H1 (cell line): ENCODE data around the gene DLGAP3. TPM values are rescaled to one million over a fixed set of nuclear protein-coding genes. Genes with fewer than 3 reads are reported as not detected.

ENCODE experiments used
- CTCF ChIA-PET: fragments of 300-600 bp; sonication (Branson Sonifier 250); formaldehyde crosslinking; loops from one replicate; lab custom pipeline; 2021; ENCODE audit not compliant: partially characterized antibody; lab: Charles Lee
- POLR2A ChIA-PET: fragments of 300-600 bp; sonication (Branson Sonifier 250); formaldehyde crosslinking; loops from one replicate; lab custom pipeline; 2021; ENCODE audit warnings: inconsistent platforms; ENCODE audit not compliant: partially characterized antibody; lab: Charles Lee
- DNase-seq, 2 experiments: peaks; one replicate each; pipeline versions ENCODE4 v3.0.0 to v3.0.0-alpha.2; 2010 to 2022; ENCODE audit warnings: low spot score in 2 of 2, low read depth in 1 of 2, mixed read lengths in 1 of 2
- FAIRE-seq: peaks from 2 replicates; lab custom pipeline; 2011; peaks lifted over from hg19 to GRCh38; lab: Jason Lieb, UNC
- H2AFZ ChIP-seq: 2 replicates; pipeline ENCODE4 v1.8.1; 2012; ENCODE audit warnings: low read length, inconsistent platforms
- H2AK5ac ChIP-seq: 2 replicates; pipeline ENCODE4 v1.6.1; 2013; ENCODE audit warnings: low read depth, low read length
- H2BK120ac ChIP-seq: replicated peaks from 2 replicates; pipeline ENCODE3; 2013; ENCODE audit warnings: low read depth, low read length, inconsistent platforms
- H2BK12ac ChIP-seq: 2 replicates; pipeline ENCODE4 v1.6.1; 2013; ENCODE audit warnings: low read depth, low read length
- H2BK15ac ChIP-seq: 2 replicates; pipeline ENCODE4 v1.6.1; 2013; ENCODE audit warnings: low read length
- H2BK20ac ChIP-seq: 2 replicates; pipeline ENCODE4 v1.6.1; 2013; ENCODE audit warnings: low read length
- H2BK5ac ChIP-seq: 2 replicates; pipeline ENCODE4 v1.6.1; 2013; ENCODE audit warnings: low read depth, low read length
- H3K14ac ChIP-seq: 2 replicates; pipeline ENCODE4 v1.6.1; 2013; ENCODE audit warnings: inconsistent platforms; ENCODE audit not compliant: insufficient read length
- H3K18ac ChIP-seq: 2 replicates; pipeline ENCODE4 v1.6.1; 2013; ENCODE audit warnings: low read length; ENCODE audit errors: extremely low read depth
- H3K23ac ChIP-seq: 2 replicates; pipeline ENCODE4 v1.6.1; 2013; ENCODE audit warnings: inconsistent platforms; ENCODE audit not compliant: insufficient read length
- H3K23me2 ChIP-seq: 2 replicates; pipeline ENCODE4 v1.6.1; 2013; ENCODE audit warnings: low read depth, low read length
- H3K27ac ChIP-seq: 2 replicates; pipeline ENCODE4 v1.6.1; 2011; ENCODE audit warnings: low read depth, low read length, inconsistent platforms
- H3K27me3 ChIP-seq, 4 experiments: replicated peaks in 1 of 4; 1 replicate in 1 of 4; 2 replicates in 3 of 4; pipeline versions ENCODE4 v1.6.1 to v1.8.1; 2011 to 2013; ENCODE audit warnings: low read length in 3 of 4, mild to moderate bottlenecking in 3 of 4, inconsistent platforms in 2 of 4, mixed read lengths in 2 of 4, moderate library complexity in 1 of 4; ENCODE audit not compliant: control insufficient read depth in 3 of 4, insufficient read depth in 3 of 4; ENCODE audit errors: extremely low read depth in 1 of 4
- H3K36me3 ChIP-seq, 4 experiments: 2 replicates each; pipeline versions ENCODE4 v1.6.1 to v1.8.1; 2011 to 2013; ENCODE audit warnings: mild to moderate bottlenecking in 4 of 4, low read length in 3 of 4, moderate library complexity in 2 of 4, control low read depth in 1 of 4, inconsistent platforms in 1 of 4; ENCODE audit not compliant: insufficient read depth in 4 of 4, control insufficient read depth in 2 of 4
- H3K4ac ChIP-seq: replicated peaks from 2 replicates; pipeline ENCODE3; 2013; ENCODE audit warnings: low read length, low read depth, mixed read lengths, inconsistent platforms; ENCODE audit not compliant: insufficient read length
- H3K4me1 ChIP-seq, 4 experiments: replicated peaks in 1 of 4; 1 replicate in 1 of 4; 2 replicates in 3 of 4; pipeline versions ENCODE4 v1.6.1 to v1.8.1; 2011 to 2013; ENCODE audit warnings: low read length in 3 of 4, inconsistent platforms in 2 of 4, mixed read lengths in 1 of 4; ENCODE audit not compliant: insufficient read depth in 4 of 4, control insufficient read depth in 3 of 4
- H3K4me2 ChIP-seq, 2 experiments: 2 replicates each; pipeline versions ENCODE4 v1.6.1 to v1.8.1; 2011 to 2013; ENCODE audit warnings: low read depth in 2 of 2, low read length in 2 of 2, control low read depth in 1 of 2, inconsistent platforms in 1 of 2, mild to moderate bottlenecking in 1 of 2; ENCODE audit not compliant: insufficient read depth in 1 of 2
- H3K4me3 ChIP-seq, 4 experiments: fragments of 200-600, 300-600 bp in 1 of 4; sonication (generic), shearing (Covaris generic), sonication (Bioruptor Twin) in 1 of 4; 2 replicates each; pipeline versions ENCODE4 v1.5.1 to v1.8.1; 2011 to 2016; ENCODE audit warnings: low read length in 4 of 4, low read depth in 3 of 4, control low read depth in 2 of 4, inconsistent platforms in 2 of 4, mild to moderate bottlenecking in 2 of 4, mixed read lengths in 1 of 4, moderate library complexity in 1 of 4; ENCODE audit not compliant: insufficient read depth in 2 of 4; ENCODE audit errors: extremely low read depth in 1 of 4
- H3K56ac ChIP-seq: replicated peaks from 2 replicates; pipeline ENCODE3; 2013; ENCODE audit warnings: low read depth, mild to moderate bottlenecking, mixed read lengths, low read length, inconsistent platforms; ENCODE audit not compliant: insufficient read length
- H3K79me1 ChIP-seq: 2 replicates; pipeline ENCODE4 v1.6.1; 2013; ENCODE audit warnings: low read depth, low read length, control low read depth
- H3K79me2 ChIP-seq, 2 experiments: 2 replicates each; pipeline versions ENCODE4 v1.6.1 to v1.8.1; 2012 to 2013; ENCODE audit warnings: low read length in 2 of 2, mild to moderate bottlenecking in 2 of 2, inconsistent platforms in 1 of 2; ENCODE audit not compliant: insufficient read depth in 2 of 2, control insufficient read depth in 1 of 2
- H3K9ac ChIP-seq, 4 experiments: replicated peaks in 1 of 4; 1 replicate in 1 of 4; 2 replicates in 3 of 4; pipeline versions ENCODE4 v1.6.1 to v1.8.1; 2011 to 2013; ENCODE audit warnings: low read depth in 3 of 4, low read length in 3 of 4, control low read depth in 2 of 4, mild to moderate bottlenecking in 2 of 4, moderate library complexity in 2 of 4, inconsistent platforms in 1 of 4; ENCODE audit errors: extremely low read depth in 1 of 4
- H3K9me3 ChIP-seq, 2 experiments: 2 replicates each; pipeline versions ENCODE4 v1.6.1 to v1.8.1; 2012 to 2013; ENCODE audit warnings: mild to moderate bottlenecking in 2 of 2, moderate library complexity in 2 of 2, control low read depth in 1 of 2, inconsistent platforms in 1 of 2, low read depth in 1 of 2, low read length in 1 of 2, mixed read lengths in 1 of 2; ENCODE audit not compliant: insufficient read depth in 2 of 2
- H4K20me1 ChIP-seq, 2 experiments: replicated peaks in 1 of 2; 2 replicates each; pipeline versions ENCODE3 to v1.8.1; 2011 to 2013; ENCODE audit warnings: inconsistent platforms in 2 of 2, low read length in 2 of 2, mild to moderate bottlenecking in 1 of 2; ENCODE audit not compliant: insufficient read depth in 2 of 2, control insufficient read depth in 1 of 2
- H4K5ac ChIP-seq: 2 replicates; pipeline ENCODE4 v1.6.1; 2013; ENCODE audit warnings: low read length, low read depth, mixed read lengths, inconsistent platforms; ENCODE audit not compliant: insufficient read length
- H4K8ac ChIP-seq: 2 replicates; pipeline ENCODE4 v1.8.0; 2013; ENCODE audit warnings: mild to moderate bottlenecking, moderate library complexity, low read length, inconsistent platforms; ENCODE audit not compliant: insufficient read depth; ENCODE audit errors: extremely low read depth
- H4K91ac ChIP-seq: replicated peaks from 2 replicates; pipeline ENCODE3; 2013; ENCODE audit warnings: low read length, mixed read lengths, inconsistent platforms; ENCODE audit not compliant: insufficient read length
- GTF2F1 ChIP-seq: IDR thresholded peaks from 2 replicates; pipeline ENCODE4 v1.6.1; 2012; ENCODE audit warnings: low read depth, low read length, improper control_type of control experiment, borderline replicate concordance
- POLR2A ChIP-seq, 2 experiments: IDR thresholded peaks; 1 replicate in 1 of 2; 2 replicates in 1 of 2; pipeline ENCODE4 v1.6.1; 2011; ENCODE audit warnings: low read depth in 2 of 2, low read length in 2 of 2, mild to moderate bottlenecking in 2 of 2; ENCODE audit errors: control extremely low read depth in 1 of 2
- POU5F1 ChIP-seq: IDR thresholded peaks from 2 replicates; pipeline ENCODE4 v1.6.1; 2011; ENCODE audit warnings: low read depth, mild to moderate bottlenecking, low read length, moderate library complexity
- SAP30 ChIP-seq: fragments of 300-600 bp; sonication (generic); IDR thresholded peaks from 2 replicates; pipeline ENCODE4 v1.7.1; 2012; ENCODE audit warnings: low read length, moderate library complexity, mild to moderate bottlenecking, inconsistent platforms; ENCODE audit not compliant: insufficient read depth, insufficient replicate concordance
- SIN3A ChIP-seq, 2 experiments: IDR thresholded peaks in 1 of 2; conservative IDR thresholded peaks in 1 of 2; 2 replicates each; pipeline ENCODE4 v1.6.1; 2011 to 2012; ENCODE audit warnings: low read length in 2 of 2, improper control_type of control experiment in 1 of 2, low read depth in 1 of 2, mild to moderate bottlenecking in 1 of 2
- TAF1 ChIP-seq: IDR thresholded peaks from 2 replicates; pipeline ENCODE4 v1.6.1; 2011; ENCODE audit warnings: mild to moderate bottlenecking, low read depth, low read length
- TEAD4 ChIP-seq: IDR thresholded peaks from 2 replicates; pipeline ENCODE4 v1.6.1; 2012; ENCODE audit warnings: low read depth, low read length, inconsistent platforms, mixed read lengths
- YY1 ChIP-seq: IDR thresholded peaks from 2 replicates; pipeline ENCODE4 v1.6.1; 2011; ENCODE audit warnings: low read depth, mild to moderate bottlenecking, low read length
- WGBS, 2 experiments: shearing (Covaris generic) in 1 of 2; methylation state at CpG; one replicate each; pipeline versions ENCODE4 v1.1.6 to v1.1.7; 2013 to 2015; ENCODE audit warnings: low lambda C conversion rate in 2 of 2, mixed read lengths in 2 of 2, inconsistent platforms in 1 of 2, low coverage in 1 of 2, missing lambda C conversion rate in 1 of 2; ENCODE audit not compliant: insufficient replicate concordance in 2 of 2, insufficient coverage in 1 of 2, insufficient read length in 1 of 2; ENCODE audit errors: extremely low coverage in 1 of 2, missing lambda C conversion rate in 1 of 2; 5-methylcytosine and 5-hydroxymethylcytosine counted together
- polyA plus RNA-seq, 7 experiments: library from polyadenylated mRNA; depleted of rRNA in 3 of 7; stranded (reverse) in 5 of 7; unstranded in 2 of 7; fragments of >200 nt in 5 of 7; fragments of 200-250 nt in 2 of 7; gene quantifications; 1 replicate in 5 of 7; 2 replicates in 1 of 7; 4 replicates in 1 of 7; pipeline versions ENCODE4 v1.2.1 to v1.2.3, GENCODE V29; 2011 to 2013; ENCODE audit warnings: missing spikeins in 2 of 7, mixed read lengths in 2 of 7
- total RNA-seq: library from RNA; stranded (reverse); fragmentation: NEBNext Ultra II Directional; extraction: Animal tissue kit (Norgen Biotek cat#: 25700); gene quantifications from 2 replicates; pipeline ENCODE4 v1.2.1, GENCODE V29; 2021

DLGAP3 gene
- total and polyA plus RNA-seq, 2 of the 8 experiments (the other 6 are each of a cell fraction or from before 2014, with no cell fraction given) = 3.8 to 13.2 TPM

GRCh38 chr1:34887593-34887992, 41.9 kb downstream of the DLGAP3 start:
- Histone ChIP-seq H2BK5ac (no peak overlapping the region), H3K27ac (no peak overlapping the region), H3K18ac (no peak overlapping the region), H3K4me2 (no peak overlapping the region), H3K36me3 (no peaks in the 10 kb centered on the region), H3K4me3 (no peak overlapping the region), H3K27me3 (peaks cover 0 to 16% (median 13%) of the 10 kb centered on the region in 4 experiments; a peak in 6 of 7 replicates), H4K91ac (no peak overlapping the region), H4K8ac (no peak overlapping the region), H3K4me1 (peaks cover 0 to 10% (median 7%) of the 10 kb centered on the region in 4 experiments; a peak in 6 of 7 replicates), H3K9me3 (peaks cover 0 to 4% of the 10 kb centered on the region in 2 experiments; a peak in 2 of 4 replicates), H3K56ac (no peak overlapping the region), H3K79me2 (no peaks in the 10 kb centered on the region), H3K9ac (no peak overlapping the region), H3K23me2 (peaks cover 9% of the 10 kb centered on the region; the same call in 1 of the 2 replicates), H4K20me1 (peaks cover 0 to 2% of the 10 kb centered on the region in 2 experiments), H2BK12ac (no peak overlapping the region), H3K79me1 (no peaks in the 10 kb centered on the region), H3K23ac (no peak overlapping the region), H3K4ac (no peak overlapping the region), H2AFZ (no peak overlapping the region), H4K5ac (no peak overlapping the region), H2BK20ac (no peak overlapping the region), H2AK5ac (no peak overlapping the region), H3K14ac (no peak overlapping the region), H2BK15ac (no peak overlapping the region), H2BK120ac (no peak overlapping the region)
- ChIA-PET CTCF (interaction anchor here (0.6 to 9.8 kb wide), 8 partner anchors 10 to 888 kb away, joined by 3 to 81 read pairs (median 5); partner anchors contain the start of gene SMIM12), POLR2A (no interaction called here)
- no peak for FAIRE-seq
- WGBS, 2 experiments = 92% methylated on average over 4 of the region's 4 CpGs; no CpG with 5 or more reads in 1 of the 2 experiments
- peak in 1 of 2 experiments; percentile 11 for DNase-seq
- TF ChIP-seq TAF1 = no peak
- no peak for TF ChIP-seq SAP30
- TF ChIP-seq GTF2F1 = no peak
- no peak for TF ChIP-seq YY1
- no peak for TF ChIP-seq POLR2A (IDR thresholded peaks at IDR 0.05; ENCODE audit: control extremely low read depth in 1 of 2, low read depth in 2 of 2, low read length in 2 of 2)
- TF ChIP-seq POU5F1 = no peak
- TF ChIP-seq TEAD4 = no peak
- no peak for TF ChIP-seq SIN3A (conservative IDR thresholded peaks at IDR 0.05 in 1 of 2, IDR thresholded peaks at IDR 0.05 in 1 of 2; ENCODE audit: low read depth in 1 of 2, low read length in 2 of 2)
